EH (cell line): ENCODE measurements around the gene COL17A1.
A peak's percentile ranks its signal among the peaks of the same experiment; 100 is the strongest.

Source experiments
- DNase-seq: peaks from one replicate; pipeline ENCODE4 v3.0.0-alpha.2; 2015; ENCODE audit warnings: low read depth

The COL17A1 gene

GRCh38 chr10:103985726-103986125 is 100.0 kb downstream of the COL17A1 start:
- DNase-seq = peak; percentile 37

GRCh38 chr10:103983367-103983911 is 102.2 kb downstream of the COL17A1 start:
- DNase-seq = no peak

GRCh38 chr10:103982639-103983038 is 103.0 kb downstream of the COL17A1 start:
- peak; percentile 8 for DNase-seq
